Glomerular visceral epithelial cell (primary cell): ENCODE data around the gene ZHX3.
"Not testable (repeated sequence)": the region's sequence is repeated elsewhere in the genome, so short reads cannot be mapped to it uniquely, and the experiment has no call there.

ENCODE experiments used
- DNase-seq: peaks from one replicate; pipeline ENCODE4 v3.0.0-alpha.2; 2016; ENCODE audit errors: extremely low spot score

ZHX3 gene

DNA sequence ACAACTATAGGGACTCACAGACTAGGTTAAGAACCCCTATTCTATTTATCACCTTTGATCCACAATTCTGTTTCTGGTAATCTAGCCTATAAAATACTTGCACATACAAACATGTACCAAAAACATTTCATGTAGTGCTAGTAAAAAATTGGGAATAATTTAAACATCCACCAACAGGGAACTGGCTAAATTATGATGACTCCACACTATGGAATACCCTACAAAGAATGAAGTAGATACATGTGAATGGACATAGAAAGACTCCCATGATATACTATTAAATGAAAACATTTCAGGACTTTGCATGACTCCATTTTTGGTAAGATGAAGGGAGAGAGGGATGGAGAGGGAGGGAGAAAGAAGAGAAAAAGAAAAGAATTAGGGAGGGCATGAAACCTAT, 58.2 kb downstream of the ZHX3 start:
- DNase-seq, result no peak

DNA sequence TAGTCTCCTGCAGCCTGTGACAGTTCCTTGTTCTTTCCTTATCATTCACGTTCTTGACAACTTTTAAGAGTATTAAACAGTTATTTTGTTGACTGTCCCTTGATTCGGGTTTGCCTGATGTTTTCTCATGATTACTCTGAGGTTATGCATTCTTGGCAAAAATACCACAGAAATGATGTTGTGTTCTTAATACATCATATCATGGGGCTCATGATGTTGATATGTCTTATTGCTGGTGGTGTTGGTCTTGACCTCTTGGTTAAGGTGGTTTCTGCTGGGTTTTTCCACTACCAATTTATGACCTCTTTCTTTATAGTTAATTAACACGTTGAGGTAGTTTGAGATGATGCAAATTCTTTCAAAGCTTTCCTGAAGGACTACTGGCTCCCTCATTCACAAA, 59.1 kb downstream of the ZHX3 start:
- DNase-seq, result no peak

DNA sequence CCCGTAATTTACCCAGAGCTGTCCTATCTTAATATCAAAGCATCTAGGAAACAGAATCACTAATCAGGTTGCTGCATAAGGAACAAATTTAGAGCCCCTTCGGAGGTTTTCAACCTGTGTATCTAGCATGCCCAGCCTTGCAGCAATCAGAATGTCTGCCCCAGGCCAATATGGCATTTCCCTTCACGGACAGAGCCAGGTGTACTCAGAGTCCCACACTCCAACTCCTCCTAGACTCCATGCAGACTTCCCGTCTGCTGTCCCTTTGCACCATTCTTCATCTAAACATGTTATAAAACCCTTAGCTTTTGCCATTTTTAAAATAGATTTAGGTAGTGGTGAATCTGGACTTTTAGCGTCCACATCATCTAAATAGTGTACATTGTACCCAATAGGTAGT, 61.0 kb downstream of the ZHX3 start:
- DNase-seq, result no peak

GRCh38 chr20:41255655-41256054, 61.9 kb downstream of the ZHX3 start:
- no peak for DNase-seq

DNA sequence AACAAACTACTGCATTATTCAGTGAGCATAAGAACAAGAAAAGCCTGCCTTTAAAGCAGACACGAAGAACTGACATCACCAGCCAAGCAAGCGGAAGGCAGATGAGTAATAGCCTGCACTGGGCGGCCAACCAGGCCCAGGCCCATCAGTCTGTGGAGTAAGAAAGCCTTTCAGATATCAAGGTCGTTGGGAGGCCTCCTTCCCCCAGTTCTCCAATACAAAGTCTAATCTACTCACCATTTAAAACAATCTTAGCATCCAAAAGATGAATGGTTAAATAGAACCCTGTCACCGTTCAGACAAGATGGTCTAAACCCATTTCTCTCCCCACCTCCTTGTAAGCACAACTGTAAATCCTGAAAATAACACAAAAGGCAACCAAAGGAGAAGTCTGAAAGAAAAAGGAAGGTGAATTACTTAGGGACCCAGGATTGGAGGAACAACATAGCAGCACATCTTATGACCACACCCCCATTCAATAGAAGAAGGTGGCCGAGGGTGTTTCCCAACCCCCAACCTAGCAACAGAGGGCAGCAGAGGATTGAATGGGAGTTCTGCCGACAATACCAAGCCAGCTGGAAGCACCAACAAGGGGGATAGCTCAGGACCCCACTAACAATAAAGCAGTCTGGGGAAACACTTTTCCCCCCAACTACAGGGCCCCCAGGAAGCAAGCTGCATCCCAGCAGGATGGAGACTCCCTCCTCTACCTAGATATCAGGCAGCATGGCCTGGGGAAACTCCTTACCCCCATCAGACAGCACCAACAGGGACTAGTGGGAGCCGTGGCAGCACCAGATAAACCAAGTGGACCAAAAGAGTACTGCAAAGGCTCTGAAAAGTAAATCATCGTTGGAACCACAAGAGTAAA, 67.9 kb downstream of the ZHX3 start:
- peak; percentile 86 for DNase-seq

- no peak for DNase-seq
Measured at GRCh38 chr20:41248368-41249024, 69.0 kb downstream of the ZHX3 start.

- no peak for DNase-seq
Measured at GRCh38 chr20:41247523-41248367, 69.8 kb downstream of the ZHX3 start.

DNA sequence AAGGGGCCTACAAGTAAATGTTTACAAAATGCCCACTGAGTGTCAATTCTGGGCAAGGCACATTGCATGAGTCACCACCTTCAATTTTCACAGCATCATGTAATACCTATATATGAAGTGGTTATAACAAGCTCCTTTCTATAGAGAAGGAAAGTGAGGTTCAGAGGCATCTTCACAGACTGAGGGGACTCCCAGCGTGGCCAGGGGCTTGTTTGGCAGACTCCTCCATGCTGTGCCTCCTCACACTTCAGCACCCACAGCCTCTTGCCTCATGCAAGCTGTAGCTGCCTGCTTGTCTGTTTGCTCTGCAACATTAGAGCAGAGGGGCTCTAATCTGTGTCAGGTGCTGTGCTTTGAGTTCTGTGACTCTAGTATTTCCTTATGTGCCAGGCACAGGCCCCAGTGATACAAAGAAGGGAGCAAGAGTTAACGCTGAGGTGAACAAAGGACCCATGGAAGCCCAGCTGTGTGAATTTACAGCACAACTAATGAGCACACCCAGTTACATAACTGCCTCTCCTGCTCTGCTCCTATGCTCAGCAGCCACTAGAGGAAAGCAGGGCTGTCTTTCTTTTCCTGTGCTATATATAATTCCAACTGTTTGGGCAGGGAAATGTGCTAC, 72.3 kb downstream of the ZHX3 start:
- DNase-seq, result no peak

GRCh38 chr20:41242807-41243206, 74.7 kb downstream of the ZHX3 start:
- no peak for DNase-seq

DNA sequence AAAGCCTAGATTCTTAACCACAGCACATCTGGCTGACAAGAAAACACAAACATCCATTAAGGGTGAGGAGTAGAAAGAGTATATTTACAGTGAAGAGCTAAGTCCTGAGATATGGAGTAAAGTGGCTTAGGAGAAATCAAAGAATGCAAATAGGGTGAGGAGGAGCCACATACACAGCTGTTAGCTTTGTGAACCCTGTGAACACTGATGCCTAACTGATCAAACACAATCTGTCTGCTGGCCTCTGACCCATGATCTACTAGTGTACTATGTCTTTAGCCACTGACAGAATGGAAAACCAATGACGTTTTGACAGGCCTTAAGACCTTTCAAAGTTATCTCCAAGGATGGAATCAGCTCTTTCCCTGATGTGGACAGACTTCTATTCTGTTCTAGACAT, 75.2 kb downstream of the ZHX3 start:
- DNase-seq, result no peak

DNA sequence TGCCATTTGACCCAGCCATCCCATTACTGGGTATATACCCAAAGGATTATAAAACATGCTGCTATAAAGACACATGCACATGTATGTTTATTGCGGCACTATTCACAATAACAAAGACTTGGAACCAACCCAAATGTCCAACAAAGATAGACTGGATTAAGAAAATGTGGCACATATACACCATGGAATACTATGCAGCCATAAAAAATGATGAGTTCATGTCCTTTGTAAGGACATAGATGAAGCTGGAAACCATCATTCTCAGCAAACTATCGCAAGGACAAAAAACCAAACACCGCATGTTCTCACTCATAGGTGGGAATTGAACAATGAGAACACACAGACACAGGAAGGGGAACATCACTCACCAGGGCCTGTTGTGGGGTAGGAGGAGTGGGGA, 80.3 kb downstream of the ZHX3 start:
- DNase-seq, result not testable (repeated sequence)

DNA sequence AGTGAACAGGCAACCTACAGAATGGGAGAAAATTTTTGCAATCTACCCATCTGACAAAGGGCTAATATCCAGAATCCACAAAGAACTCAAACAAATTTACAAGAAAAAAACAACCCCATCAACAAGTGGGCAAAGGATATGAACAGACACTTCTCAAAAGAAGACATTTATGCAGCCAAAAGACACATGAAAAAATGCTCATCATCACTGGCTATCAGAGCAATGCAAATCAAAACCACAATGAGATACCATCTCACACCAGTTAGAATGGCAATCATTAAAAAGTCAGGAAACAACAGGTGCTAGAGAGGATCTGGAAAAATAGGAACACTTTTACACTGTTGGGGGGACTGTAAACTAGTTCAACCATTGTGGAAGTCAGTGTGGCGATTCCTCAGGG, 80.7 kb downstream of the ZHX3 start:
- DNase-seq, result not testable (repeated sequence)

- DNase-seq, result no peak
Measured at GRCh38 chr20:41234546-41234945, 83.0 kb downstream of the ZHX3 start.

GRCh38 chr20:41234041-41234440, 83.5 kb downstream of the ZHX3 start:
- no peak for DNase-seq

- DNase-seq, result peak; percentile 64
Measured at GRCh38 chr20:41232973-41233926, 84.3 kb downstream of the ZHX3 start.

DNA sequence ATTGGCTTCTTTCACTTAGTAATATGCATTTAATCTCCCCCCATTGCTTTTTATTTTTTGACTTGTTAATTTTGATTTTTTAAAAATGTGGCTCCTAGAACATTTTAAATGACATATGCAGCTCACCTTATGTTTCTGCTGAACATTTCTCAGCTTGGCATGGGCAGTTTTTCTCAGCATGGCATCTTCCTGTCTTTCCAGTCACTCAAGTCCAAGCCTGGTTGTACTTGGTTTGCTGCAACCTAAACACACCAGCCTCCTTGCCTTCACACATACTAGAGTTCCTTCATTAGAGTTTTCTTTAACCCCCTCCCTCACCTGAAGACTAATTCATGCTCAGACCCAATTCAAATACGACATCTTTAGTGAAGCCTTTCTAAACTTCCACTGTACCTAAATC, 86.4 kb downstream of the ZHX3 start:
- DNase-seq, result no peak

DNA sequence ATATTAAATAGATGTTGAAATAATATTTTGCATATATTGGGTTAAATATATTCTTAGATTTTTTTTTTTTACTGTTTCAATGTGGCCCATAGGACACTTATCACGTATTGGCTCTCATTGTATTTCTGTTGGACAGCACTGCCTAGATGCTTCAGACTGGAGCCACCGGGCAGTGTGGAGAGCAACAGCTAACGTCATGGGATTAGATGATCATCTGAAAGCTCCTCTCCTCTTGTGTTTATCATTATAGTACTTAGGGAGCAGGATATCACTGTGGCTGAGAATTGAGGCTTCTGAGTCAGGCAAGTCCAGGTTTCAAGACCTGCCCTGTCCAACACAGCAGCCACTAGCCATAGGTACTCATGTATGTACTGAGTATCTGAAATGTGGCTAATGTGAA, 87.4 kb downstream of the ZHX3 start:
- DNase-seq, result no peak

DNA sequence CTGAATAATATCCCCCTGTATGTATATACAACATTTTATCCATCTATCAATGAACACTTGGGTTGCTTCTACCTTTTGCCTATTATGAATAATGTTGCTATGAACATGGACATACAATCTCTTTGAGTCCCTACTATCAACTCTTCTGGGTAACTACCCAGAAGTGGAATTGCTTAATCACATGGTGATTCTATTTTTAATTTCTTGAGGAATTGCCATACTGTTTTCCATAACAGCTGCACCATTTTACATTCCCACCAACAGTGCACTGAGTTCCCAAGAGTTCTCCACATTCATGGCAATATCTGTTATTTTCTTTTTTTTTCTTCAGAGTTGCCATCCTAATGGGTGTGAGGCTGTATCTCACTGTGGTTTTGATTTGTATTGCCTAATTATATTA, 88.3 kb downstream of the ZHX3 start:
- DNase-seq, result no peak

DNA sequence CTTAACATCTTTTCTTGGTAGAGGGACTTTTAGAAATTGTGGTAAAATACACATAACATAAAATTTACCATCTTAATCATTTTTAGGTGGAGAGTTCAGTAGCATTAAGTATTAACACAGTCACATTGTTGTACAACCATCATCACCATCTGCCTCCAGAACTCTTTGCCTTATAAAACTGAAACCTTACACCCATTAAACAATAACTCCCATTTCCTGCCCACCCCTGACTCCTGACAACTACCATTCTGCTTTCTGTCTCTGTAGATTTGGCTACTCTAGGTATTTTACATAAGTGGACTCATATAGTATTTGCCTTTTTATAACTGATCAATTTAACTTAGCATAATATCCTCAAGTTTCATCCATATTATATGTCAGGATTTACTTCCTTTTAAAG, 88.7 kb downstream of the ZHX3 start:
- DNase-seq, result no peak

DNA sequence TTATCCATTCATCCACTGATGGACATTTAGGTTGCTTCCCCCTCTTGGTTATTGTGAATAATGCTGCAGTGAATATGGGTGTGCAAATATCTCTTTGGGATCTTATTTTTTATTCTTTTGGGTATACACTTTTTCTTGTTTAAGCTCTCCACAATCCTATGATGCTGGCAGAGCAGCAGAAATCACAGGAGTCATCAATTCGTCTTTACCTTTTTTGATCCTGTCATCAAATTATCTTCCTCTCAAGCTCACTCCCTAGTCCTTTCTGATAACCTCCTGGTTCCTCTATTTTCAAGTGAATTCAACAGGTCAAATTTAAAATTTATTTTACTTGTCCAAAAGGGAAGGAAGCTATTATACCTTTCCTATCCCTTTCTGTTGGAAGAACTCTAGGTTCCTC, 91.1 kb downstream of the ZHX3 start:
- no peak for DNase-seq

GRCh38 chr20:41225091-41225490, 92.4 kb downstream of the ZHX3 start:
- DNase-seq, result no peak
